Measurements from ENCODE around the gene CYSLTR2.

- TF ChIP-seq CTCF (conservative IDR thresholded peaks at IDR 0.05) (no peak), ZFX (IDR thresholded peaks at IDR 0.05) (no peak)
These were observed 23.0 kb upstream of the CYSLTR2 start for GRCh38 chr13:48630773-48631172.
